SK-N-SH (cell line): Measurements from ENCODE around the gene CDC27. TPM values are rescaled to one million over a fixed set of nuclear protein-coding genes. Genes with fewer than 3 reads are reported as not detected.

ENCODE experiments used
- CTCF ChIA-PET: fragments of 300-600, 350-600 bp; formaldehyde crosslinking; extraction: SDS; loops from one replicate; lab custom pipeline; 2021; lab: Yijun Ruan, JAX
- POLR2A ChIA-PET: fragments of 350-600 bp; sonication (Branson Sonifier 250); formaldehyde crosslinking; extraction: SDS; loops from one replicate; lab custom pipeline; 2020; ENCODE audit warnings: antibody characterized with exemption, inconsistent platforms; lab: Yijun Ruan, JAX
- DNase-seq: peaks from one replicate; pipeline ENCODE4 v3.0.0; 2012
- H2AFZ ChIP-seq: fragments of 200-600 bp; sonication (generic); 2 replicates; pipeline ENCODE4 v1.8.1; 2016; ENCODE audit warnings: antibody characterized with exemption, mild to moderate bottlenecking, low read depth
- H3F3A ChIP-seq: fragments of 200-600 bp; sonication (generic); replicated peaks from 2 replicates; pipeline ENCODE3; 2016; ENCODE audit warnings: antibody characterized with exemption, mild to moderate bottlenecking; ENCODE audit not compliant: insufficient read depth
- H3K27ac ChIP-seq, 2 experiments: fragments of 200-500 bp in 1 of 2; fragments of 200-600 bp in 1 of 2; sonication (Bioruptor generic) in 1 of 2; sonication (generic), shearing (Covaris generic) in 1 of 2; 2 replicates each; pipeline versions ENCODE4 v1.5.1 to v1.6.1; 2014 to 2016; ENCODE audit warnings: low read depth in 2 of 2, inconsistent platforms in 1 of 2, low read length in 1 of 2, mild to moderate bottlenecking in 1 of 2, mixed read lengths in 1 of 2
- H3K27me3 ChIP-seq: fragments of 200-600 bp; sonication (generic), shearing (Covaris generic); 2 replicates; pipeline ENCODE4 v1.6.1; 2016; ENCODE audit warnings: mixed run types; ENCODE audit not compliant: insufficient read depth
- H3K36me3 ChIP-seq, 2 experiments: fragments of 200-500 bp in 1 of 2; fragments of 200-600 bp in 1 of 2; sonication (Bioruptor generic) in 1 of 2; sonication (generic) in 1 of 2; replicated peaks in 1 of 2; 2 replicates each; pipeline versions ENCODE3 to v1.5.1; 2014 to 2016; ENCODE audit warnings: low read length in 1 of 2, mild to moderate bottlenecking in 1 of 2; ENCODE audit not compliant: insufficient read depth in 2 of 2, control insufficient read depth in 1 of 2
- H3K4me1 ChIP-seq, 2 experiments: fragments of 200-500 bp in 1 of 2; fragments of 200-600 bp in 1 of 2; sonication (Bioruptor generic) in 1 of 2; sonication (generic), shearing (Covaris generic) in 1 of 2; 2 replicates each; pipeline versions ENCODE4 v1.5.1 to v1.6.1; 2014 to 2016; ENCODE audit warnings: low read depth in 1 of 2, low read length in 1 of 2, mixed run types in 1 of 2; ENCODE audit not compliant: insufficient read depth in 2 of 2, control insufficient read depth in 1 of 2
- H3K4me2 ChIP-seq: fragments of 200-600 bp; sonication (generic), shearing (Covaris generic); 2 replicates; pipeline ENCODE4 v1.6.1; 2017; ENCODE audit warnings: mixed run types
- H3K4me3 ChIP-seq, 2 experiments: fragments of 200-500 bp in 1 of 2; fragments of 200-600 bp in 1 of 2; sonication (Bioruptor generic) in 1 of 2; sonication (generic), shearing (Covaris generic) in 1 of 2; 2 replicates each; pipeline versions ENCODE4 v1.5.1 to v1.8.1; 2014 to 2016; ENCODE audit warnings: low read depth in 2 of 2, inconsistent platforms in 1 of 2, low read length in 1 of 2, mild to moderate bottlenecking in 1 of 2, mixed read lengths in 1 of 2, moderate library complexity in 1 of 2
- H3K79me2 ChIP-seq: fragments of 200-600 bp; sonication (generic); 2 replicates; pipeline ENCODE4 v1.8.1; 2017; ENCODE audit warnings: mild to moderate bottlenecking; ENCODE audit not compliant: insufficient read depth
- H3K9ac ChIP-seq: fragments of 200-600 bp; sonication (generic); 2 replicates; pipeline ENCODE4 v1.6.1; 2017; ENCODE audit warnings: mixed run types
- H3K9me2 ChIP-seq: fragments of 200-600 bp; sonication (generic); 2 replicates; pipeline ENCODE4 v1.6.1; 2017; ENCODE audit warnings: mixed run types
- H3K9me3 ChIP-seq: fragments of 200-600 bp; sonication (generic); 2 replicates; pipeline ENCODE4 v1.6.1; 2017; ENCODE audit warnings: mixed run types, mild to moderate bottlenecking, moderate library complexity
- H4K20me1 ChIP-seq: fragments of 200-600 bp; sonication (generic); 2 replicates; pipeline ENCODE4 v1.6.1; 2017; ENCODE audit warnings: mild to moderate bottlenecking, mixed run types; ENCODE audit not compliant: insufficient read depth
- CHD2 ChIP-seq: fragments of 150-350 bp; IDR thresholded peaks from 2 replicates; pipeline ENCODE4 v1.6.1; 2018; ENCODE audit warnings: low read length; ENCODE audit not compliant: partially characterized antibody
- ELF1 ChIP-seq: IDR thresholded peaks from 2 replicates; pipeline ENCODE4 v1.4.0; 2012
- EZH2phosphoT487 ChIP-seq: fragments of 200-600 bp; sonication (generic); IDR thresholded peaks from 2 replicates; pipeline ENCODE4 v1.6.1; 2017; ENCODE audit warnings: low read depth, mixed run types, mild to moderate bottlenecking, antibody characterized with exemption, moderate library complexity, borderline replicate concordance
- FOSL2 ChIP-seq: IDR thresholded peaks from 2 replicates; pipeline ENCODE4 v1.4.0; 2012; ENCODE audit warnings: low read depth, mild to moderate bottlenecking, moderate library complexity, borderline replicate concordance
- FOXJ3 ChIP-seq: sonication (generic); formaldehyde crosslinking; IDR thresholded peaks from 2 replicates; pipeline ENCODE4 v1.5.1; 2020; ENCODE audit warnings: mild to moderate bottlenecking, missing genetic modification reagents
- FOXM1 ChIP-seq: IDR thresholded peaks from 2 replicates; pipeline ENCODE4 v1.4.0; 2012; ENCODE audit warnings: low read depth, mild to moderate bottlenecking
- JUND ChIP-seq: IDR thresholded peaks from 2 replicates; pipeline ENCODE4 v1.4.0; 2012
- POLR2AphosphoS5 ChIP-seq: IDR thresholded peaks from 2 replicates; pipeline ENCODE4 v1.6.1; 2012; ENCODE audit warnings: low read depth, low read length
- RAD21 ChIP-seq: IDR thresholded peaks from 2 replicates; pipeline ENCODE4 v1.6.1; 2012; ENCODE audit warnings: mild to moderate bottlenecking, low read length
- RCOR1 ChIP-seq: fragments of 150-350 bp; IDR thresholded peaks from 2 replicates; pipeline ENCODE4 v1.6.1; 2017; ENCODE audit warnings: antibody characterized with exemption, low read length
- RXRA ChIP-seq: IDR thresholded peaks from 2 replicates; pipeline ENCODE4 v1.4.0; 2012; ENCODE audit warnings: low read depth, mild to moderate bottlenecking, borderline replicate concordance
- SIN3A ChIP-seq: IDR thresholded peaks from 2 replicates; pipeline ENCODE4 v1.6.1; 2012; ENCODE audit warnings: low read depth, mild to moderate bottlenecking, low read length, moderate library complexity, borderline replicate concordance
- SMC3 ChIP-seq: IDR thresholded peaks from 2 replicates; pipeline ENCODE4 v1.6.1; 2012; ENCODE audit warnings: low read depth, low read length, improper control_type of control experiment
- TAF1 ChIP-seq: IDR thresholded peaks from 2 replicates; pipeline ENCODE4 v1.6.1; 2012; ENCODE audit warnings: low read depth, mild to moderate bottlenecking, low read length, moderate library complexity, borderline replicate concordance
- TEAD4 ChIP-seq: IDR thresholded peaks from 2 replicates; pipeline ENCODE4 v1.4.0; 2012; ENCODE audit warnings: mild to moderate bottlenecking, borderline replicate concordance; ENCODE audit not compliant: insufficient read depth
- WGBS: methylation state at CpG from one replicate; pipeline ENCODE4 v1.1.6; 2017; ENCODE audit warnings: low lambda C conversion rate; 5-methylcytosine and 5-hydroxymethylcytosine counted together
- polyA plus RNA-seq, 3 experiments: library from polyadenylated mRNA; depleted of rRNA; stranded (reverse); fragments of >200 nt; gene quantifications; 2 replicates each; pipeline ENCODE4 v1.2.3, GENCODE V29; 2012
- TF ChIP-seq, protein P1 (sequence below): IDR thresholded peaks from 2 replicates; pipeline ENCODE4 v1.4.0; 2012; ENCODE audit warnings: low read depth
- TF ChIP-seq, protein P2 (sequence below): IDR thresholded peaks from 2 replicates; pipeline ENCODE4 v1.6.1; 2012; ENCODE audit warnings: mild to moderate bottlenecking, low read depth, low read length, moderate library complexity
- TF ChIP-seq, protein P3 (sequence below): fragments of 200-600 bp; sonication (generic); IDR thresholded peaks from 2 replicates; pipeline ENCODE4 v1.6.1; 2017; ENCODE audit warnings: antibody characterized with exemption, mild to moderate bottlenecking, moderate library complexity

Gene CDC27
- polyA plus RNA-seq, 1 of the 3 experiments (the other 2 are of a cell fraction): 44.3 TPM

DNA sequence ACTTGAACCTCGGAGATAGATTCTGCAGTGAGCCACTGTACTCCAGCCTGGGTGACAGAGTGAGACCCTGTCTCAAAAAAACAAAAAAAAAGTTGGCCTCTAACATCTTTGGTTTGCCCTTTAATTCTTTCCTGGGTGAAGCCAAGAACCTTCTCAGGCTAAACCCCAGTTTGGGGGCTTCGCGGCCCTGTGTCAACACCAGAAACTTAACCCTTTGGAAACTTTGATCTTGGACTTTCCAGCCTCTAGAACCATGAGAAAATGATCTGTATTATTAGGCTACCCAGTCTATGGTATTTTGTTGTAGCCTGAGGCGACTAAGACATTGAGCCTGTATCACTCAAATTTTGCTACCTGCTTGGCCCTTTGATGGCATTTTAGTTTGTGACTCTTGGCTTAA, 86.2 kb downstream of the CDC27 start:
- CTCF ChIA-PET: interaction anchor here (1.1 kb wide), 1 partner anchor 15 kb away, joined by 7 read pairs; no protein-coding TSS in a partner anchor
- Histone ChIP-seq H3K4me3 (no peak overlapping the region), H3F3A (peaks cover 9% of the 10 kb centered on the region), H3K36me3 (no peaks in the 10 kb centered on the region), H3K9me3 (no peaks in the 10 kb centered on the region), H3K4me2 (no peak overlapping the region)
- WGBS: 91% methylated on average over 4 of the region's 4 CpGs
- DNase-seq: no peak
- TF ChIP-seq CHD2: no peak
- no peak for TF ChIP-seq TAF1
- TF ChIP-seq RCOR1: no peak
- TF ChIP-seq, protein P1, sequence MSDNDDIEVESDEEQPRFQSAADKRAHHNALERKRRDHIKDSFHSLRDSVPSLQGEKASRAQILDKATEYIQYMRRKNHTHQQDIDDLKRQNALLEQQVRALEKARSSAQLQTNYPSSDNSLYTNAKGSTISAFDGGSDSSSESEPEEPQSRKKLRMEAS: no peak
- TF ChIP-seq, protein P2, sequence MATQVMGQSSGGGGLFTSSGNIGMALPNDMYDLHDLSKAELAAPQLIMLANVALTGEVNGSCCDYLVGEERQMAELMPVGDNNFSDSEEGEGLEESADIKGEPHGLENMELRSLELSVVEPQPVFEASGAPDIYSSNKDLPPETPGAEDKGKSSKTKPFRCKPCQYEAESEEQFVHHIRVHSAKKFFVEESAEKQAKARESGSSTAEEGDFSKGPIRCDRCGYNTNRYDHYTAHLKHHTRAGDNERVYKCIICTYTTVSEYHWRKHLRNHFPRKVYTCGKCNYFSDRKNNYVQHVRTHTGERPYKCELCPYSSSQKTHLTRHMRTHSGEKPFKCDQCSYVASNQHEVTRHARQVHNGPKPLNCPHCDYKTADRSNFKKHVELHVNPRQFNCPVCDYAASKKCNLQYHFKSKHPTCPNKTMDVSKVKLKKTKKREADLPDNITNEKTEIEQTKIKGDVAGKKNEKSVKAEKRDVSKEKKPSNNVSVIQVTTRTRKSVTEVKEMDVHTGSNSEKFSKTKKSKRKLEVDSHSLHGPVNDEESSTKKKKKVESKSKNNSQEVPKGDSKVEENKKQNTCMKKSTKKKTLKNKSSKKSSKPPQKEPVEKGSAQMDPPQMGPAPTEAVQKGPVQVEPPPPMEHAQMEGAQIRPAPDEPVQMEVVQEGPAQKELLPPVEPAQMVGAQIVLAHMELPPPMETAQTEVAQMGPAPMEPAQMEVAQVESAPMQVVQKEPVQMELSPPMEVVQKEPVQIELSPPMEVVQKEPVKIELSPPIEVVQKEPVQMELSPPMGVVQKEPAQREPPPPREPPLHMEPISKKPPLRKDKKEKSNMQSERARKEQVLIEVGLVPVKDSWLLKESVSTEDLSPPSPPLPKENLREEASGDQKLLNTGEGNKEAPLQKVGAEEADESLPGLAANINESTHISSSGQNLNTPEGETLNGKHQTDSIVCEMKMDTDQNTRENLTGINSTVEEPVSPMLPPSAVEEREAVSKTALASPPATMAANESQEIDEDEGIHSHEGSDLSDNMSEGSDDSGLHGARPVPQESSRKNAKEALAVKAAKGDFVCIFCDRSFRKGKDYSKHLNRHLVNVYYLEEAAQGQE: no peak
- TF ChIP-seq TEAD4: no peak
- TF ChIP-seq SIN3A: no peak
- no peak for TF ChIP-seq RAD21
- TF ChIP-seq POLR2AphosphoS5: no peak
- TF ChIP-seq SMC3: no peak
- TF ChIP-seq RXRA: no peak
- TF ChIP-seq, all 33 proteins: peak for 0
- Histone ChIP-seq H3K79me2 (peaks cover 22% of the 10 kb centered on the region; the same call in 1 of the 2 replicates), H3K4me1 (peaks cover 0 to 11% of the 10 kb centered on the region in 2 experiments; a peak in 2 of 4 replicates), H3K9me2 (no peaks in the 10 kb centered on the region), H3K27me3 (no peaks in the 10 kb centered on the region), H2AFZ (no peak overlapping the region), H4K20me1 (no peaks in the 10 kb centered on the region), H3K27ac (no peak overlapping the region), H3K9ac (no peak overlapping the region)
- POLR2A ChIA-PET: no interaction called here

DNA sequence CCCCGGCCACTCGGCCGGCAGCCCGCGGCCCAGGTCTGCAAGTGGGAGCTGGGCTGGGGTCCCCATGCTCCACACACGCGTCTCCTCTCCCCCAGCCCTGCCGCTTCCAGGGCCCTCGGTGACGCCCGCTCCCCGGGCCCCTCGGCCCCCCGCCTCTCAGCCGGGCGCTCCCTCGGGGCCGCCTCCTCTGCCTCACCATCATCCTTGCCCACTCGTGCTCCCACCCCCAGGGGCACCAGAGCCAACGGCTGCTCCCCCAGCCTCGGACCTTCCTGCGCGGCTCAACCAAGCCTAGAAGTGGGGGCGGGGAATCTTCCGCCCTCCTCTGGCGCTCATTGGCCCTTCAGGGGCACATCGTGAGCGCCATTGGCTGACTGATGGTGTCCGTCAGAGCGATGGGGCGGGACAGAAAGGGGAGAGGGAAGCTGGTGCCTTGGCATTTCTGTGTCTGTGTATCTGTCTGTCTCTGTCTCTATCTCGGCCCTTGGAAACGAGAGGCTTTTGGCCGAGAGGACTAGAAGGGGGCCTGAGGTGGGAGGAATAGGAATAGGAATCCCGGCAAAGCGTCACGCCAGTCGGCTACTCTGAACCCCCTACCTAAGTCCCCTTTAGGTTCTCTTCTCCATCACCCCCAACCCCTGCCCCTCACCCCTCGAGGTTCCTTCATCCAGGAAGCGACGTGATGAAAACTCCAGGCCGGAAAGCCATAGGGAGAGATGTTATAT, 88.9 kb downstream of the CDC27 start:
- POLR2A ChIA-PET: no interaction called here
- peaks cover 38% of the 10 kb centered on the region; the same call in 1 of the 2 replicates for H3K79me2 ChIP-seq
- no peak for TF ChIP-seq FOXM1
- TF ChIP-seq, protein P2: no peak
- TF ChIP-seq ELF1: peak; percentile 56; the same call in 1 of the 2 replicates
- TF ChIP-seq JUND: no peak
- TF ChIP-seq FOXJ3 (CRISPR knock-in tag): no peak
- TF ChIP-seq, protein P3, sequence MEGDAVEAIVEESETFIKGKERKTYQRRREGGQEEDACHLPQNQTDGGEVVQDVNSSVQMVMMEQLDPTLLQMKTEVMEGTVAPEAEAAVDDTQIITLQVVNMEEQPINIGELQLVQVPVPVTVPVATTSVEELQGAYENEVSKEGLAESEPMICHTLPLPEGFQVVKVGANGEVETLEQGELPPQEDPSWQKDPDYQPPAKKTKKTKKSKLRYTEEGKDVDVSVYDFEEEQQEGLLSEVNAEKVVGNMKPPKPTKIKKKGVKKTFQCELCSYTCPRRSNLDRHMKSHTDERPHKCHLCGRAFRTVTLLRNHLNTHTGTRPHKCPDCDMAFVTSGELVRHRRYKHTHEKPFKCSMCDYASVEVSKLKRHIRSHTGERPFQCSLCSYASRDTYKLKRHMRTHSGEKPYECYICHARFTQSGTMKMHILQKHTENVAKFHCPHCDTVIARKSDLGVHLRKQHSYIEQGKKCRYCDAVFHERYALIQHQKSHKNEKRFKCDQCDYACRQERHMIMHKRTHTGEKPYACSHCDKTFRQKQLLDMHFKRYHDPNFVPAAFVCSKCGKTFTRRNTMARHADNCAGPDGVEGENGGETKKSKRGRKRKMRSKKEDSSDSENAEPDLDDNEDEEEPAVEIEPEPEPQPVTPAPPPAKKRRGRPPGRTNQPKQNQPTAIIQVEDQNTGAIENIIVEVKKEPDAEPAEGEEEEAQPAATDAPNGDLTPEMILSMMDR: no peak
- no peak for TF ChIP-seq FOSL2
- no peak for TF ChIP-seq TEAD4
- no peak for TF ChIP-seq EZH2phosphoT487

More for the DNA sequence above, 88.9 kb downstream of the CDC27 start:
- Histone ChIP-seq H4K20me1 (no peaks in the 10 kb centered on the region), H2AFZ (peak overlapping the region; percentile 85), H3K4me3 (peak overlapping the region; percentile 64 to 83), H3K36me3 (peaks cover 0 to 7% of the 10 kb centered on the region in 2 experiments), H3K9ac (peak overlapping the region; percentile 74), H3K4me1 (peaks cover 0 to 11% of the 10 kb centered on the region in 2 experiments; a peak in 2 of 4 replicates), H3K27ac (peak overlapping the region; percentile 42 to 68; a peak in 3 of 4 replicates), H3F3A (peaks cover 18% of the 10 kb centered on the region), H3K9me3 (no peaks in the 10 kb centered on the region), H3K4me2 (peak overlapping the region; percentile 92), H3K9me2 (no peaks in the 10 kb centered on the region), H3K27me3 (no peaks in the 10 kb centered on the region)
- CTCF ChIA-PET: no interaction called here
- peak; percentile 94 for DNase-seq
- 1% methylated on average over 38 of the region's 42 CpGs for WGBS
